Measurements from ENCODE around the gene UAP1L1. TPM values are rescaled to one million over a fixed set of nuclear protein-coding genes. Genes with fewer than 3 reads are reported as not detected.

The UAP1L1 gene
- total RNA-seq, 4 donors from 2014 or later: 8.1 to 20.7 (median 12.3) TPM

DNA sequence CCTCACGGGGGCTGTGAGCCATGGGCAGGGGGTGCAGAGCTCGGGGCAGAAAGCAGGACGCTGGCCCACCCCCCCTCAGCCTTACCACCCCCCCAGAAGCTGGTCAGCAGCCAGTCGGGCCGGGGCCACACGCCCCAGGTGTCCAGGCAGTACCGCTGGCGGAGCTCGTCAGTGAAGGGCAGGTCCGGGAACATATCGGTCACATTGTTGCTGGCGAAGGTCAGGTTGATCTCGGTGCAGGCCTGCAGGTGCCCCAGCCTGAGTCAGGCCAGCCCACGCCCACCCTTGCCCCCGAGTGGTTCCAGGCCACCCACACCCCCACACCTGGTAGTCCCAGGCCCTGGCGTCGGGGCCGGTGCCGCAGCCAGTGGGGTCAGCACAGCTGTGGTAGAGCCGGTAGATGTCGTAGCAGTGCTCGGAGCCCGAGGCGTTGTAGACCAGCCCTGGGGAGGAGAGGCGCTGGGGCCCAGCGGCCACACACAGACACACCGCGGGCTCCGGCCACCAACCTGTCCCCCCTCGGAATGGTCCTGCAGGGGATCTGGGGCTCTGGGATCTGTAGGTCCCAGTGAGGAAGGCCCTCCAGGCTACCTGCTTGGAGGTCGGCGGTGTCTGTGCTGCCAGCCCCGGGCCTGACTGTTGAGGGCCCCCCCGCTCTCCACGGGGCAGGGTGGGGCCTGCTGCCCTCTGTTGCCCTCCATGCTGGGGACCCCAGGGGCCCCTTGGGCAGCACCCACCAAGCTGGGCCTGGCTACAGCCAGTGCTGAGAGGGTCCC, 34.7 kb downstream of the UAP1L1 start:
- TF ChIP-seq EP300 (IDR thresholded peaks at IDR 0.05): no peak
- no peak for TF ChIP-seq POLR2A (IDR thresholded peaks at IDR 0.05)
- TF ChIP-seq, protein P1, sequence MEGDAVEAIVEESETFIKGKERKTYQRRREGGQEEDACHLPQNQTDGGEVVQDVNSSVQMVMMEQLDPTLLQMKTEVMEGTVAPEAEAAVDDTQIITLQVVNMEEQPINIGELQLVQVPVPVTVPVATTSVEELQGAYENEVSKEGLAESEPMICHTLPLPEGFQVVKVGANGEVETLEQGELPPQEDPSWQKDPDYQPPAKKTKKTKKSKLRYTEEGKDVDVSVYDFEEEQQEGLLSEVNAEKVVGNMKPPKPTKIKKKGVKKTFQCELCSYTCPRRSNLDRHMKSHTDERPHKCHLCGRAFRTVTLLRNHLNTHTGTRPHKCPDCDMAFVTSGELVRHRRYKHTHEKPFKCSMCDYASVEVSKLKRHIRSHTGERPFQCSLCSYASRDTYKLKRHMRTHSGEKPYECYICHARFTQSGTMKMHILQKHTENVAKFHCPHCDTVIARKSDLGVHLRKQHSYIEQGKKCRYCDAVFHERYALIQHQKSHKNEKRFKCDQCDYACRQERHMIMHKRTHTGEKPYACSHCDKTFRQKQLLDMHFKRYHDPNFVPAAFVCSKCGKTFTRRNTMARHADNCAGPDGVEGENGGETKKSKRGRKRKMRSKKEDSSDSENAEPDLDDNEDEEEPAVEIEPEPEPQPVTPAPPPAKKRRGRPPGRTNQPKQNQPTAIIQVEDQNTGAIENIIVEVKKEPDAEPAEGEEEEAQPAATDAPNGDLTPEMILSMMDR (IDR thresholded peaks at IDR 0.05): no peak
- DNase-seq (ENCODE audit: low spot score in 2 of 2): no peak
- H3K36me3 ChIP-seq: peaks cover 0 to 65% (median 18%) of the 10 kb centered on the region in 3 donors
- no peak overlapping the region for H3K27ac ChIP-seq
- H3K9me3 ChIP-seq: no peaks in the 10 kb centered on the region
- WGBS, 2 donors: 89 to 90% methylated on average over 29 to 30 of the region's 35 CpGs
- no peak overlapping the region for H3K4me3 ChIP-seq
- no peaks in the 10 kb centered on the region for H3K27me3 ChIP-seq
- H3K4me1 ChIP-seq: peaks cover 0 to 19% (median 6%) of the 10 kb centered on the region in 4 donors

DNA sequence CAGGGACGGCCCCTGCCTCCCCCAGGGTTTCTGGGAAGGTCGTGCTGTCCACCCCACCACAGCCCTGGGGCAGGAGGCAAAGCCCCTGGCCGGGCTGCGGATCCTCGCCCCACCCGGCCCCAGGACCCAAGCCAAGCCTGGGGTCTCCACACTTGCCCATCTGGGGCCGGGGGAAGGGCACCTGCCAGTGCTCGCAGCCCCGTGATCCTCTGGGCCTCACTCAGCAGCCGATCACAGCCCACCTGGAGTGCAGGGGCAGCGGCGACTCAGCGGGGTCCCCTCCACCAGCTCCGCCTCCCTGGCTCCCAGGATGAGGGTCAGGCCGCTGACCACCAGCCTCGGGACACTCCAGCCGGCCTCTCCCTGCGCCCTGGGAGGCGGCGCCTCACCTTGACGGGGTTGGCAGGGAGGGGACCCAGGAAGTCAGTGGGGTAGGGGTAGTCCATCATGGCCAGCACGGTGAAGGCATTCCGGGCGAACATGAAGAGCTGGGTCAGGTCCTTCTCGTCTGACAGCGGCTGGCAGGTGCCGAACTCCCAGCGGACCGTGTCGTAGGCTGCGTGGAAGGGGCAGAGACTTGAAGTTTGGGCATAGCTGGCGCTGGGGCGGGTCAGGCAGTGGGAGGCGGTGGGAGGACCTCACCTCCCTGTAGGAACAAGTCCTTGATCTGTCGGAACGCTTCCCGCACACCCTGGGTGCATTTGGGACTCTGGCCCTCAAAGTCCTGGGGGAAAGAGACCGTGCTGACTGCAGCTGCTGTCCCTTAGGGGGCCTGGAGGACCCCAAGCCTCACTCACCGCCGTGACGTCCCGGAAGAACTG, 35.5 kb downstream of the UAP1L1 start:
- 92% methylated on average over 23 to 28 of the region's 42 CpGs for WGBS, 2 donors
- TF ChIP-seq EP300 (IDR thresholded peaks at IDR 0.05) (no peak), POLR2A (IDR thresholded peaks at IDR 0.05) (no peak)
- TF ChIP-seq, protein P1 (IDR thresholded peaks at IDR 0.05): no peak

DNA sequence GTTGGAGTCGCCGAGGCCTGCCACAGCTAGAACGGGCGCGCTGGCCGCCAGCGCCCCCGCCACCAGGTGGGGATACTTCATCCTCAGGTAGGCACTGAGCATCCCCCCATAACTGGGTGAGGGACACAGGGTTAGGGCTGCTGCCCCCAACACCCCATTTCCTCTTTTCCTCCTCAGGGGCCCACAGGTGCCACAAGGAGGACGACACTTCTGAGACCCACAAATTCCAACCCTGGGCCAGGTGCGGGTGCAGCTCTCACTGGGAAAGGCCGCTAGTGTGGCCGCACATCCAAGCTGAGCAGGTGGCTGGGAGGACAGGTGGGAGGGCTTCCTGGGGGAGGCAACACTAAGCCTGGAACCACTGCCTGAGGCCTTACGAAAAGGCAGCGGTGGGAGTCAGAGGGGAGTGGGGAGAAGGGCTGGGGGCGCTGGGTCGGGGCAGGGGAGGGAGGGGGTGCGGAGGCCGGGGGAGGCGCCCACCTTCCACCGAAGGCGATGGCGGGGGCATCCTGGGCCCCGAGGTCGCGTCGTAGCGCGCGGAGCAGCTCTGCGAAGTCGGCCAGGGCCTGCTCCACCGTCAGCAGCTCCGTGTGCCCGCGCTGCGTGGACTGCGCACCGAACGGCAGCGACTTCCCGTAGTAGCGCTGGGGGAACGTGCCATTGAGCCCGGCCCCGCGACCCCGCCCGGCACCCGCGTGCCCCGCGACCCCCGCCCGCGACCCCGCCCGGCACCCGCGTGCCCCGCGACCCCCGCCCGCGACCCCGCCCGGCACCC, 36.3 kb downstream of the UAP1L1 start:
- H3K36me3 ChIP-seq: peaks cover 0 to 49% (median 6%) of the 10 kb centered on the region in 3 donors
- no peaks in the 10 kb centered on the region for H3K9me3 ChIP-seq
- H3K27me3 ChIP-seq: no peaks in the 10 kb centered on the region
- TF ChIP-seq, protein P1 (IDR thresholded peaks at IDR 0.05): no peak
- TF ChIP-seq EP300 (IDR thresholded peaks at IDR 0.05) (no peak), POLR2A (IDR thresholded peaks at IDR 0.05) (no peak)
- H3K4me1 ChIP-seq: peaks cover 0 to 19% (median 6%) of the 10 kb centered on the region in 4 donors
- DNase-seq (ENCODE audit: low spot score in 2 of 2): no peak
- peak overlapping the region in 3 of 4 donors; percentile 32 to 91 (median 77) for H3K4me3 ChIP-seq
- WGBS, 2 donors: 47 to 91% methylated on average over 6 to 30 of the region's 66 CpGs
- no peak overlapping the region for H3K27ac ChIP-seq

More for the DNA sequence above, 35.5 kb downstream of the UAP1L1 start:
- H3K9me3 ChIP-seq: no peaks in the 10 kb centered on the region
- no peaks in the 10 kb centered on the region for H3K27me3 ChIP-seq
- peaks cover 0 to 19% (median 6%) of the 10 kb centered on the region in 4 donors for H3K4me1 ChIP-seq
- no peak overlapping the region for H3K27ac ChIP-seq
- H3K4me3 ChIP-seq: no peak overlapping the region
- no peak for DNase-seq (ENCODE audit: low spot score in 2 of 2)
- peaks cover 0 to 57% (median 11%) of the 10 kb centered on the region in 3 donors for H3K36me3 ChIP-seq

DNA sequence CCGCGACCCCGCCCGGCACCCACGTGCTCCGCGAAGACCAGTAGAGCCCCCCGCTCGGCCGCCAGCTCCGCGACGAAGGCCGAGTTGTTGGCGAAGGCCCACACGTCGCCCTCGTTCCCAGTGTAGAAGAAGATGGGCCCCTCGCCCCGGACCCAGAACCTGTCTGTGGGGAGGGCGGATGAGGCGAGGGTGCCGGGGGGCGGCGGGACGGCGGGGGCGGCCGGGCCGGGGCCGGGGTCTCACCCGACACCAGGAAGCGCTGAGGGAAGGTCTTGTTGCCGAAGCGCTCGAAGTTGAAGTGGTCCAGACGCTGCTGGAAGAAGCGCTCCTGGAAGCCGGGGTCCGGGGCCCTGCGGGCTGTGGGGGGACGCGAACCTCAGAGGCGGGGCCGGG, 36.9 kb downstream of the UAP1L1 start:
- Histone ChIP-seq H3K27ac (peak overlapping the region in 2 of 4 donors; percentile 75 to 79), H3K4me3 (peak overlapping the region; percentile 72 to 91 (median 84)), H3K27me3 (no peaks in the 10 kb centered on the region), H3K36me3 (peaks cover 0 to 43% (median 6%) of the 10 kb centered on the region in 3 donors), H3K9me3 (no peaks in the 10 kb centered on the region), H3K4me1 (peaks cover 0 to 19% (median 6%) of the 10 kb centered on the region in 4 donors)
- DNase-seq (ENCODE audit: low spot score in 2 of 2): no peak
- 2 to 3% methylated on average over 11 to 17 of the region's 45 CpGs for WGBS, 2 donors
- TF ChIP-seq POLR2A (IDR thresholded peaks at IDR 0.05) (no peak), EP300 (IDR thresholded peaks at IDR 0.05) (no peak)
- TF ChIP-seq, protein P1 (IDR thresholded peaks at IDR 0.05): no peak

Data from tibial nerve (tissue), 4 donors.